OCI-LY3 (cell line): ENCODE results near the gene ANKRD6.

Experiments
- H2AFZ ChIP-seq: fragments of 200-600, 300-600 bp; shearing (Covaris generic); 2 replicates; pipeline ENCODE4 v1.6.0; 2014; ENCODE audit warnings: antibody characterized with exemption, low read depth, low read length
- H3K27ac ChIP-seq: fragments of 200-600, 300-600 bp; sonication (generic); 2 replicates; pipeline ENCODE4 v1.5.1; 2014; ENCODE audit warnings: mild to moderate bottlenecking, low read length, moderate library complexity, mixed read lengths
- H3K27me3 ChIP-seq: fragments of 200-600, 300-600 bp; sonication (generic); 2 replicates; pipeline ENCODE4 v1.6.1; 2014; ENCODE audit warnings: low read depth, low read length, mixed read lengths
- H3K36me3 ChIP-seq: fragments of 200-600, 300-600 bp; sonication (generic); replicated peaks from 2 replicates; pipeline ENCODE3; 2014; ENCODE audit warnings: low read depth, low read length, mixed read lengths
- H3K4me1 ChIP-seq: fragments of 300-600, 200-600 bp; sonication (generic); 2 replicates; pipeline ENCODE4 v1.6.1; 2014; ENCODE audit warnings: low read length, mixed read lengths
- H3K4me2 ChIP-seq: fragments of 200-600, 300-600 bp; sonication (generic); 2 replicates; pipeline ENCODE4 v1.6.1; 2014; ENCODE audit warnings: low read length, mixed read lengths
- H3K4me3 ChIP-seq: fragments of 300-600, 200-600 bp; sonication (generic); 2 replicates; pipeline ENCODE4 v1.5.1; 2014; ENCODE audit warnings: antibody characterized with exemption, mild to moderate bottlenecking, low read length, moderate library complexity
- H3K79me2 ChIP-seq: fragments of 300-600, 200-600 bp; shearing (Covaris generic); 2 replicates; pipeline ENCODE4 v1.6.1; 2014; ENCODE audit warnings: mild to moderate bottlenecking, low read length, mixed read lengths
- H3K9ac ChIP-seq: fragments of 300-600, 200-600 bp; shearing (Covaris generic); 2 replicates; pipeline ENCODE4 v1.6.0; 2014; ENCODE audit warnings: mild to moderate bottlenecking, low read length, moderate library complexity
- H3K9me3 ChIP-seq: fragments of 200-600, 300-600 bp; shearing (Covaris generic); 2 replicates; pipeline ENCODE4 v1.6.1; 2014; ENCODE audit warnings: low read length, mixed read lengths; ENCODE audit not compliant: insufficient read depth
- H4K20me1 ChIP-seq: fragments of 200-600, 300-600 bp; sonication (generic); 2 replicates; pipeline ENCODE4 v1.6.1; 2016; ENCODE audit warnings: low read length, mixed read lengths; ENCODE audit not compliant: insufficient read depth
- CTCF ChIP-seq: fragments of 200-600, 300-600 bp; sonication (generic); IDR thresholded peaks from 2 replicates; pipeline ENCODE4 v1.5.1; 2014; ENCODE audit warnings: antibody characterized with exemption, low read length, low read depth
- EZH2phosphoT487 ChIP-seq: fragments of 200-600 bp; shearing (Covaris generic); IDR thresholded peaks from 2 replicates; pipeline ENCODE4 v1.6.1; 2018; ENCODE audit warnings: antibody characterized with exemption, mixed run types, low read depth

The ANKRD6 gene

GRCh38 chr6:89436226-89436625 lies 3.3 kb downstream of the ANKRD6 start:
- TF ChIP-seq CTCF: no peak
- no peak for TF ChIP-seq EZH2phosphoT487
- Histone ChIP-seq H3K27me3 (peaks cover 6% of the 10 kb centered on the region), H3K79me2 (no peaks in the 10 kb centered on the region), H3K9ac (no peak overlapping the region), H3K4me1 (peaks cover 4% of the 10 kb centered on the region; the same call in 1 of the 2 replicates), H3K27ac (no peak overlapping the region), H2AFZ (no peak overlapping the region), H3K36me3 (no peaks in the 10 kb centered on the region), H3K9me3 (no peaks in the 10 kb centered on the region), H3K4me2 (no peak overlapping the region), H4K20me1 (no peaks in the 10 kb centered on the region), H3K4me3 (no peak overlapping the region)

- Histone ChIP-seq H3K9me3 (no peaks in the 10 kb centered on the region), H3K4me1 (no peaks in the 10 kb centered on the region), H3K27me3 (peaks cover 6% of the 10 kb centered on the region), H4K20me1 (no peaks in the 10 kb centered on the region), H3K4me3 (no peak overlapping the region), H3K4me2 (no peak overlapping the region), H3K27ac (no peak overlapping the region), H3K9ac (no peak overlapping the region), H3K79me2 (no peaks in the 10 kb centered on the region), H3K36me3 (no peaks in the 10 kb centered on the region), H2AFZ (no peak overlapping the region)
- no peak for TF ChIP-seq CTCF
- TF ChIP-seq EZH2phosphoT487: no peak
Measured at GRCh38 chr6:89438248-89438647, 5.3 kb downstream of the ANKRD6 start.

- no peak overlapping the region for H3K27ac ChIP-seq
- H3K79me2 ChIP-seq: no peaks in the 10 kb centered on the region
- no peaks in the 10 kb centered on the region for H4K20me1 ChIP-seq
- peaks cover 3% of the 10 kb centered on the region for H3K4me1 ChIP-seq
- H3K4me3 ChIP-seq: no peak overlapping the region
- H3K9ac ChIP-seq: no peak overlapping the region
- no peaks in the 10 kb centered on the region for H3K9me3 ChIP-seq
- H3K27me3 ChIP-seq: peaks cover 1% of the 10 kb centered on the region
- H3K36me3 ChIP-seq: no peaks in the 10 kb centered on the region
- no peak overlapping the region for H3K4me2 ChIP-seq
- H2AFZ ChIP-seq: no peak overlapping the region
- TF ChIP-seq EZH2phosphoT487: no peak
- no peak for TF ChIP-seq CTCF
Measured at GRCh38 chr6:89439014-89439413, 6.1 kb downstream of the ANKRD6 start.

GRCh38 chr6:89440200-89440599 lies 7.2 kb downstream of the ANKRD6 start:
- Histone ChIP-seq H3K27ac (no peak overlapping the region), H3K9me3 (no peaks in the 10 kb centered on the region), H4K20me1 (no peaks in the 10 kb centered on the region), H3K4me1 (peaks cover 3% of the 10 kb centered on the region), H3K79me2 (no peaks in the 10 kb centered on the region), H2AFZ (no peak overlapping the region), H3K4me3 (no peak overlapping the region), H3K27me3 (no peaks in the 10 kb centered on the region; the same call in 1 of the 2 replicates), H3K9ac (no peak overlapping the region), H3K36me3 (no peaks in the 10 kb centered on the region), H3K4me2 (no peak overlapping the region)
- TF ChIP-seq EZH2phosphoT487: no peak
- no peak for TF ChIP-seq CTCF
